PC-3 (cell line): ENCODE measurements around the gene MPZL1.

Source experiments
- CTCF ChIP-seq: fragments of 300-600 bp; sonication (generic); conservative IDR thresholded peaks from 2 replicates; pipeline ENCODE4 v1.5.1; 2017; ENCODE audit warnings: antibody characterized with exemption, low read depth, mild to moderate bottlenecking, low read length
- EZH2 ChIP-seq: fragments of 300-600 bp; sonication (generic); IDR thresholded peaks from one replicate; pipeline ENCODE4 v1.6.1; 2017; ENCODE audit warnings: antibody characterized with exemption, mild to moderate bottlenecking, low read length; ENCODE audit not compliant: unreplicated experiment
- EZH2phosphoT487 ChIP-seq: fragments of 300-600 bp; sonication (generic); IDR thresholded peaks from 2 replicates; pipeline ENCODE4 v1.6.1; 2018; ENCODE audit warnings: mild to moderate bottlenecking, antibody characterized with exemption, low read length, borderline replicate concordance

- TF ChIP-seq CTCF (no peak), EZH2 (no peak), EZH2phosphoT487 (no peak)
Measured at GRCh38 chr1:167795810-167796740, 74.3 kb downstream of the MPZL1 start.
